ENCODE measurements around the gene WNT9B. TPM values are rescaled to one million over a fixed set of nuclear protein-coding genes. Genes with fewer than 3 reads are reported as not detected.

The WNT9B gene
- polyA plus RNA-seq, 2 of the 4 experiments (the other 2 are of a cell fraction), result 0.05 TPM

- 83% methylated on average over 7 of the region's 7 CpGs for WGBS (ENCODE audit: missing lambda C conversion rate)
- ChIA-PET CTCF (interaction anchor here (0.8 to 4.1 kb wide), 7 partner anchors 12 to 65 kb away, joined by 3 to 27 read pairs (median 4); no protein-coding TSS in a partner anchor), POLR2A (no interaction called here)
- no peak overlapping the region for H3K4me3 ChIP-seq
- H3K9me3 ChIP-seq, result no peaks in the 10 kb centered on the region
- no peak overlapping the region for H3K27ac ChIP-seq
- DNase-seq (ENCODE audit: low read depth in 1 of 2, low spot score in 1 of 2) (no peak), FAIRE-seq (no peak), ATAC-seq (no peak)
- H3K4me2 ChIP-seq, result no peak overlapping the region
- peaks cover 26% of the 10 kb centered on the region for H3K4me1 ChIP-seq
- TF ChIP-seq CHD4 (IDR thresholded peaks at IDR 0.05; ENCODE audit: borderline replicate concordance) (no peak), EHMT2 (IDR thresholded peaks at IDR 0.05; ENCODE audit: low read depth) (no peak), ZNF302 (CRISPR knock-in tag; IDR thresholded peaks at IDR 0.05) (no peak), HDAC2 (IDR thresholded peaks at IDR 0.05) (no peak), REST (IDR thresholded peaks at IDR 0.05) (no peak)
Observed at GRCh38 chr17:46873941-46874645, 22.7 kb downstream of the WNT9B start.

- Histone ChIP-seq H3K27ac (no peak overlapping the region), H3K4me3 (no peak overlapping the region), H3K9me3 (no peaks in the 10 kb centered on the region), H3K4me1 (peaks cover 18% of the 10 kb centered on the region), H3K4me2 (no peak overlapping the region)
- ChIA-PET POLR2A (no interaction called here), CTCF (interaction anchor here (1.1 to 4.1 kb wide), 4 partner anchors 11 to 52 kb away, joined by 3 to 27 read pairs (median 11); no protein-coding TSS in a partner anchor)
- ATAC-seq, result no peak
- TF ChIP-seq RFX5 (IDR thresholded peaks at IDR 0.05) (no peak), HOXA7 (CRISPR knock-in tag; IDR thresholded peaks at IDR 0.05) (no peak), POLR2A (IDR thresholded peaks at IDR 0.05; ENCODE audit: low read length) (no peak), CHD2 (IDR thresholded peaks at IDR 0.05; ENCODE audit: low read length, partially characterized antibody) (no peak), ESRRA (IDR thresholded peaks at IDR 0.05; ENCODE audit: borderline replicate concordance, low read length) (no peak), ZNF302 (CRISPR knock-in tag; IDR thresholded peaks at IDR 0.05) (no peak), NPAS2 (CRISPR knock-in tag; IDR thresholded peaks at IDR 0.05; ENCODE audit: borderline replicate concordance) (no peak), BHLHE40 (IDR thresholded peaks at IDR 0.05; ENCODE audit: low read depth, low read length) (no peak), CHD4 (IDR thresholded peaks at IDR 0.05; ENCODE audit: borderline replicate concordance) (no peak), EP300 (IDR thresholded peaks at IDR 0.05) (no peak), POLR2AphosphoS2 (conservative IDR thresholded peaks at IDR 0.05; ENCODE audit: low read length) (no peak)
- TF ChIP-seq, protein P1, sequence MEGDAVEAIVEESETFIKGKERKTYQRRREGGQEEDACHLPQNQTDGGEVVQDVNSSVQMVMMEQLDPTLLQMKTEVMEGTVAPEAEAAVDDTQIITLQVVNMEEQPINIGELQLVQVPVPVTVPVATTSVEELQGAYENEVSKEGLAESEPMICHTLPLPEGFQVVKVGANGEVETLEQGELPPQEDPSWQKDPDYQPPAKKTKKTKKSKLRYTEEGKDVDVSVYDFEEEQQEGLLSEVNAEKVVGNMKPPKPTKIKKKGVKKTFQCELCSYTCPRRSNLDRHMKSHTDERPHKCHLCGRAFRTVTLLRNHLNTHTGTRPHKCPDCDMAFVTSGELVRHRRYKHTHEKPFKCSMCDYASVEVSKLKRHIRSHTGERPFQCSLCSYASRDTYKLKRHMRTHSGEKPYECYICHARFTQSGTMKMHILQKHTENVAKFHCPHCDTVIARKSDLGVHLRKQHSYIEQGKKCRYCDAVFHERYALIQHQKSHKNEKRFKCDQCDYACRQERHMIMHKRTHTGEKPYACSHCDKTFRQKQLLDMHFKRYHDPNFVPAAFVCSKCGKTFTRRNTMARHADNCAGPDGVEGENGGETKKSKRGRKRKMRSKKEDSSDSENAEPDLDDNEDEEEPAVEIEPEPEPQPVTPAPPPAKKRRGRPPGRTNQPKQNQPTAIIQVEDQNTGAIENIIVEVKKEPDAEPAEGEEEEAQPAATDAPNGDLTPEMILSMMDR (IDR thresholded peaks at IDR 0.05), result no peak
- TF ChIP-seq, protein P2, sequence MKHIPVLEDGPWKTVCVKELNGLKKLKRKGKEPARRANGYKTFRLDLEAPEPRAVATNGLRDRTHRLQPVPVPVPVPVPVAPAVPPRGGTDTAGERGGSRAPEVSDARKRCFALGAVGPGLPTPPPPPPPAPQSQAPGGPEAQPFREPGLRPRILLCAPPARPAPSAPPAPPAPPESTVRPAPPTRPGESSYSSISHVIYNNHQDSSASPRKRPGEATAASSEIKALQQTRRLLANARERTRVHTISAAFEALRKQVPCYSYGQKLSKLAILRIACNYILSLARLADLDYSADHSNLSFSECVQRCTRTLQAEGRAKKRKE (CRISPR knock-in tag; IDR thresholded peaks at IDR 0.05; ENCODE audit: low read depth), result no peak
- TF ChIP-seq, protein P3, sequence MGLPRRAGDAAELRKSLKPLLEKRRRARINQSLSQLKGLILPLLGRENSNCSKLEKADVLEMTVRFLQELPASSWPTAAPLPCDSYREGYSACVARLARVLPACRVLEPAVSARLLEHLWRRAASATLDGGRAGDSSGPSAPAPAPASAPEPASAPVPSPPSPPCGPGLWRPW (IDR thresholded peaks at IDR 0.05), result no peak
- FAIRE-seq, result no peak
- no peak for DNase-seq (ENCODE audit: low read depth in 1 of 2, low spot score in 1 of 2)
- WGBS (ENCODE audit: missing lambda C conversion rate), result 78% methylated on average over 15 of the region's 16 CpGs
Observed at GRCh38 chr17:46874906-46875305, 23.5 kb downstream of the WNT9B start.

All from A549 (cell line).